AG08396 (cell line): ENCODE measurements around the gene NKX2-1.

ENCODE experiments used
- DNase-seq: peaks from one replicate; pipeline ENCODE4 v3.0.0; 2012; ENCODE audit warnings: low spot score, mixed read lengths

NKX2-1 gene

DNA sequence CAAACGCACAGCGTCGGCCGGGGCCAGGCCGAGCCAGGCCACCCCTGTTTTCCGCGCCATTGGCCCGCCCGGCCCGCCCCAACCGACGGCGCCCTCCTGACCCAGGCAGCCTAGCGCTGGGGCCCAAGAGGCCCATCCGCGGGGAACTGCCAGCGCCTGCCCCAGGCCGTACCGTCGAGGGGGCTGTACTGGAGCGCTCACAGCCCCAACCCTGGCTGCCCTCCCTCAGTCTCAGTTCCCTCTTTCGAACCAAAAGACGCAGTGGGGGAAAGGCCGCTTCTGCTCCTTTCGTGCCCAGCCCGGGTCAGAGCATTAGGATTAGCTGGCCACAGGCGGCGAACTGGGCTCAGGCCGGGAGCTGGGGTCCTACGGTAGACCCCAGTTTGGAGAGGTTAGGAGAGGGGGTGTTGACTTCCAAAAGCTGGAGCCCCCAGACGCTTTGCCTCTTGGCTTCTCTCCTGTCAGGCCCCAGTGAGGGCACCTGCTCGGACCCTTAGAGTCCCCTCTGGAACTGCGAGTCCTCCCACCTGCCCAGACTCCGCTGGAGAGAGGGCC is 1.9 kb downstream of the NKX2-1 start:
- peak; percentile 11 for DNase-seq

- peak; percentile 19 for DNase-seq
These were observed 2.6 kb downstream of the NKX2-1 start for GRCh38 chr14:36517242-36518030.

- peak; percentile 8 for DNase-seq
These were observed 3.3 kb downstream of the NKX2-1 start for GRCh38 chr14:36516719-36517241.

DNA sequence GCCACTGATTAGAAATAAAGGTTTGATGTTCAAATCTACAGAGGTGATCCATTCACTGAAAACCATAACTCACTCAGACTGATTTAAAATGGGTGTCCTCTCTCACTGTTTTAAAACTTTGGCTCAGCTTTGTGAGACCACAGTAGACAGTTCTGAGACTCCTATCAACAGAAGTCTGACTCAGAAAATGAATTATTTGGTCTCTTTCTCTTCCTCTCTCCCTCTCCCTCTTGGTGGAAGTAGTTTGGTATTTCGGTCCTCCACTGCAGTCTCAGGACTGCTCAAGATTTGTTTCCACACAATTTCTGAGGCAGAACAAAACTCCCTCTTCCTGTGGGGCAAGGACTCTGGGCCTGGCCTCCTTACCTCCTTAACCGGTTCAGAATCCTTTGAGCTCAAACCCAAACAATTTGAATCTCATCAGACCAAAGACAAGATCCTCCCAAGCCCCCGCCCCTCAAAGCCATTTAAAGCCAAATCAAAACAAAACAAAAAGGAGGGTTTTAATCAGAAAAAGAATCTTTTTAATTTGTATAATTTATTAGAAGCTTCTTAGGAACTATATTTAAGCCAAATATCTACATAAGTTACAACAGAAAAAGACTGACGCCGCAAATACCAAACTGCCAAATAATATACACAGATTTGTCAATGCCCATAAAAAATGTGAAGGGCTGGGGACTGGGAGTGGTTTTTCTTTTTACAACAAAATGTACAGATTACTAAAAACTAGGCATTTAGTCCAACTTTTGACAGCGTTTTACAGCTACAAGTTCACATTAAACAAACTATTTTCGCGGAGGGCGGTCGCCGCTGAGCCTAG is 3.9 kb downstream of the NKX2-1 start:
- peak; percentile 19 for DNase-seq

DNA sequence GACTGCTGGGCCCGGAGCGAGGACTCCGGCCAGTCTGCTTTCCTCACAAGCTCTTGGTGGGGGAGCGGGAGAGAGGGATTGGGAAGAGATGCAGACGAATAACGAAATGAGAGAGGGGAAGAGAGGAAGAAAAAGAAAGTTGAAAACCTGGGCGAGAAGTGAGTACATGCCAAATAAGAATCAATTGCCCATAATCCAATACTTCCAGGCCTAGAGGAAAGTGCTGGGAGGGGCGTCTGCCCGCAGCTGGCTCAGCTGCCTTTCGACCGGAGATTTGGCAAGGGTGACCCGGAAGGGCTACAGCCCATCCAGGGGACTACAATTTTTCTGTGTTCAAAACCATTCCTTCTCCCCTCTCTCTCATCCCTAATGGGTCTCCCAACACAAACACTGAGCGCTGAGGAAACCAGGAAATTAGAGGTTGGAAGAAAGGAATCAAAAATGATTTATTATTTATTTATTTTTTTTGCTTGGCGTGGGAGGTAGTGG is 4.9 kb downstream of the NKX2-1 start:
- no peak for DNase-seq

- DNase-seq, result peak; percentile 9
These were observed 5.5 kb downstream of the NKX2-1 start for GRCh38 chr14:36514278-36515104.

GRCh38 chr14:36513451-36514277 is 6.4 kb downstream of the NKX2-1 start:
- DNase-seq, result peak; percentile 13

GRCh38 chr14:36513012-36513420 is 7.0 kb downstream of the NKX2-1 start:
- no peak for DNase-seq

GRCh38 chr14:36512585-36513003 is 7.4 kb downstream of the NKX2-1 start:
- DNase-seq, result no peak

DNA sequence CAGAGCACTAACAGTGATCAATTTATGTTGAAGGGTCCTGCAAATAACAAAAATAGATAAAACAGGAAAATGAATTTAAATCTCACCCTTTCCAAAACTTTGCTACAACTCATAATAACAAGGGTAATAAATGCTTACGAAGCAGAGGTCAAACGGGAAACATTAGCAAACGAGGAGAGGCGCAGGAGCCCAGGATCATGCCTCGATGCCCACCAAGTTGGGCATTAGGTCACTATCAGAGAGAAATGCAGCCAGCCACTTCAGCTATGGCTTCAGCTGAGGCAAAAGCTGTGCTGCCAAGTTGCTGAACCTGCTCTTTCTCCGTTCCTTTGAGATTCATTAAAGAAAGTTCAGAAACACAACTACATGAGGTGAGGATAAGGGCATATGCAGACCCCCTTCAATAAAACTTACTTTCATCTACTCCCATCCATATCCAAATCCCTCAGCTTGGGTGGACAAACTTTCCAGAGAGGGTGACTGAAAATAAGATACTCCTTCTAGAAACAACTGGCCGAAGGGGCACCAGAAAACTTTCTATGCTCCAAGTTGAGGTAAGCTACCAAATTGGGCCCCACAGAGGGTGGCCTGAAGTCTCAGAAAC is 7.9 kb downstream of the NKX2-1 start:
- DNase-seq, result no peak

- DNase-seq, result no peak
These were observed 9.2 kb downstream of the NKX2-1 start for GRCh38 chr14:36510874-36511273.

GRCh38 chr14:36510078-36510799 is 9.8 kb downstream of the NKX2-1 start:
- no peak for DNase-seq

DNA sequence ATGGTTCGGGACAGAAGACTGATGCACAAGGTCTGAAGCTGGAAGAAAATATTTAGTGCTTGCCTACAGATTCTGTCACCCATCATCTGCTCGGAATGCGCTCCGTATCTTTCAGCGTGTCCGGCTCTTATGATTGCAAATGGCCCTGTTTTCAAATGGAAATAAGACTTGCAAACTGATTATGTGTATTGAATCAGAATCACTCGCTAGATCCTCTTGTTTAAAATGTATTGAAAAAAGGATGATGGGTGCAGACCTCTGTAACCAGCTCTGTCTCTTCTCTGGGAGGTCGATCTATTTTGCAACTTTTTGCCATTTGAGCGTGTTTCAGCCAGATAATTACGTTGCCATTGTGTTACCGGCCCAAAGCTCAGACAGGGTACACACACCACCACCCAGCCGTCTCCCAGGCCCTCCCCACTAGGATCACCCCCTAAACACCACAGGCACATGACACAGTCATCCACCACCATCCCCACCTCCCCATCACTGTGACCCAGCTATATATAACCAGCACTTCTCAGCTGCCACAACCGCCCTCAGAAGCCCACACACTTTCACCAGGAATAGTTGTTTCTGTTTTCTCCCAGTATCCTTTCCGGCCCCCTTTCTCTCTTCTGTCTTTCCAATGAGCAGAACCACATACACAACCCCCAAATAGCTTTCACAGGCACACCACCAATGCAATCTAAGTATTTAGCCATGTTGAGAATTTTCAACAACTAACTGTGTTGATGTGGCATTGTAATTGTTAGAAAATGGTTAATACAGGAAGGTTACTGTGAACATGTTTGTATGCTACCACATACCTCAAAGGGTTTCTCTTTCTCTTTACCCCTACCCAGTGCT is 10.7 kb downstream of the NKX2-1 start:
- DNase-seq, result no peak

DNA sequence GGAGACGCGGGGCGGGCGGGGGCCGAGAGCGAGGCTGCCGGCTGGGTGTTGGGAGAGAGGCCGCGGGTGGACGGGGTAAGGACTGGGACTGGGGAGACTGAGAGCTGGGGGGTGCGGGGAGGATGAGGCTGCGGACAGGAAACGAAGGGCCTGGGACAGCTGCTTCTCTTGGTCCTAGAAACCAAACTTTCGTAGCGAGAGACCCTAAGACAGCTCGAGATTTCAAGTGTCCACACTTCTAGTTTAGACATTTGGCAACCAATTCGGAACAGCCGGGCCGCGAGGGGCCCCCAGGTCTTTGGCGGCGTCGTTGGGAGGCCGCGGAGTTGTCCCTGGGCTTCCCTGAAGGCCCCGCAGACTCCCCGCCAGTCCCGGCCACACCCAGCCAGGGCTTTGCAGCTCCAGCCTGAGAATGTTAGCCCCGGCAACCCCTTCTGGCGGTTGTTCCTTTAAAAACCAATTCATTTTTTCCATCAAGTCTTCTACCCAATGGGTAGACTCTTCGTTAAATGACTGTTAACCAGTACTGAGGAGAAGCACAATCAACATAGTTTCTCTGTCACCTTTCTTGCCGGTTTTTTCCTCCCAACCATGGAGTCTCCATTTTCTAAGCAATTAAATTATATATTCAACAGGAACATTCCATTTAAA is 11.5 kb downstream of the NKX2-1 start:
- DNase-seq, result peak; percentile 7

DNA sequence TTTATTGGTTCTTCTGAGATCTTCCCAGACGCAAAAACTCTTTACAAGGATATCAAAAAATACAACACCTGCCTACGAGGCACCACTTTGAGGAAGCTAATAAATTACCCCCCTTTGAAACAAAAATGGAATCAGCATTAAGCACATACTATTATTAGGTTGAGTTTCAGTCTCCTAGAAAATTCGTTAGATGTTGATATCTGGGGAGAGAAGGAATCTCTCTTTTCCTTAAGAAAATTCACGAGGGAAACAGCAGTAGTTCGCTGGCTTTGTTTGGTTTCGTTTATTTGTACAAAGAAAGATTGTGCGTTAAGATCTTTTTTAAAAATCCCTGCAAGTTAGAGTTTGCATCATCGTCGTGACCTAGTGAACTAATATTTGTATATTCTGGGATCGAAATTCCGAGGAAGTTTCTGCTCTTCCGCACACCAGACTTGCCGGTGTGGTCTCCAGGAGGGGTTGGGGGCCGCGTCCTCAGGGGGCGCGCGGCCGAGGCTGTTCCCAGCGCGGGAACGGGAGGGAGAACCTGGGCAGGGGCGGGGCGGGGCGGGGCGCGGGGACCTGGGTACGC is 12.1 kb downstream of the NKX2-1 start:
- no peak for DNase-seq

DNA sequence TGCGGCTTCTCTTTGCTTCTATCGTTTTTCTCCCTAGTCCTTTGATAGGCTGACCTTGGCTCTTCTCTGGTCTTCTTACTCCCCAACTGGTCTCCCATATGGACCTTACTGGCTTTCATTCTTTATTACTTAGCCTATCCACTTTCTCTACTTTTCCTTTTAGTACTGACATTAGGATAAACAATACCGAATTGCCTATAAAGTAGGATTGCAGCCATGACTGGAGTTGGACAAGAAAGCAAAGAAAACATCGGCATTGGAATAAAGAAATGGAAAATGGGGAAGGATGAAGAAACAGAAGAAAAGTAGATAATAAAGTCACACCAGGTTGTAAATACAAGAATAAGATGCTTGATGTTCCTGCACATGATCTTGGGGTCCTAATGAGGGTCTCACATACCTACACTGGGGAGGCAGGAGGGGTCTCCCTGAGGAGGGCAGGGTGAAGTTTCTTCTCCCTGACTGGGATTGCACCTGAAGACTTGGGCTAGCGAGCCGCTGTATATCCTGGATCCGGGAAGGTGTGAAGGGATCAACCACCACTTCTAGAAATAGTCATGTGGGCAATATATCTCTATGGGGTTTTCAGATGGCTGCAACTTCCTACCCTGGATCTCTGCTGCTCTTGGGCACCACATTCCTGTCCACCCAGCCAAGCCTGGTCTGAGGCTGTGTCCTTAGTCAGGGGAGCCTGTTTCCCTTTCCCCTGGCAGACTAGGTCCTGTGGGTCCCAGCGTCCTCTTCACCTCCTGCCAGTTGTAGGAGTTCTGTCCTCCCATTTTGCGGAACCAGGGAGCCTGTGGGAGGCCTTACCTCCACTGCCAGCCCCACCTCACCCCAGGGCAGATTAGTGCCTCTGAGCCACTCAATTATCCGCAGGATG is 13.1 kb downstream of the NKX2-1 start:
- DNase-seq, result peak; percentile 3
